ENCODE data around the gene HIPK2.

HIPK2 gene

DNA sequence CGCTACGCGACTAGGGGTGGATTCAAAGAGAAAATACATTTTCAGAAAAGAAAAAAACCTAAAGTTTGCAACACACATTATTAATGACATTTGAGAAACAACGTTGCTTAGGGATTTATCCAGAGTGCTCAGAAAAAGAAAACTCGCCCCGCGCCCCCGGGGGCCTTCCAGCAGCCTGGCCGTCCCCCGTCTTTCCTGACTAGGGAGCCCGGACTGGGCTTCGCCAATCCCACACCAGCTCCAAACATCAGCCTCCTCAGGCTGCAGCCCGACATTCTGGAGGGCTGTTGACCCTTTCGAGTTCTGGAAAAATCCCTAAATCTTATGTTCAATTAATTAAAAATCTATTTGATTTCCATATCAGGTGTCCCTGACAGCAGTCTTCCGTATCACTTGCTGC, 205.7 kb downstream of the HIPK2 start:
- no peak overlapping the region for H2BK120ac ChIP-seq (ENCODE audit: low read depth, low read length)
- H3K27ac ChIP-seq (ENCODE audit: low read depth, low read length), result no peak overlapping the region
- no CpG with 5 or more reads among the region's 15 CpGs for WGBS (ENCODE audit: extremely low coverage, insufficient coverage, low lambda C conversion rate)
- H3K4me1 ChIP-seq (ENCODE audit: control insufficient read depth, low read depth, low read length), result no peaks in the 10 kb centered on the region
- no peak overlapping the region for H2BK15ac ChIP-seq (replicated peaks; ENCODE audit: low read depth)
- DNase-seq, result no peak
- no peak overlapping the region for H3K4me2 ChIP-seq (ENCODE audit: low read length)
- H3K4ac ChIP-seq (ENCODE audit: low read depth, low read length), result no peak overlapping the region
- no peaks in the 10 kb centered on the region for H3K79me2 ChIP-seq (ENCODE audit: control insufficient read depth, insufficient read depth, low read length)
- H2BK5ac ChIP-seq (ENCODE audit: low read length), result no peak overlapping the region
- H4K5ac ChIP-seq (ENCODE audit: low read length), result no peak overlapping the region
- no peak overlapping the region for H4K8ac ChIP-seq (ENCODE audit: low read depth, low read length)
- H3K18ac ChIP-seq (ENCODE audit: low read length), result no peak overlapping the region
- no peak overlapping the region for H3K4me3 ChIP-seq (ENCODE audit: low read length)
- H3K27me3 ChIP-seq (ENCODE audit: insufficient read depth, low read length, poor library complexity), result no peaks in the 10 kb centered on the region
- H3K23ac ChIP-seq (ENCODE audit: low read length), result no peak overlapping the region
- no peak overlapping the region for H3K9ac ChIP-seq (ENCODE audit: low read length)
- no peaks in the 10 kb centered on the region for H3K79me1 ChIP-seq (ENCODE audit: low read length)
- H3K36me3 ChIP-seq (ENCODE audit: control insufficient read depth, insufficient read depth, low read length), result no peaks in the 10 kb centered on the region
- no peak overlapping the region for H3K56ac ChIP-seq (ENCODE audit: low read length)
- H2AK5ac ChIP-seq (ENCODE audit: low read length), result no peak overlapping the region

GRCh38 chr7:139571651-139572050, 206.1 kb downstream of the HIPK2 start:
- no peak overlapping the region for H3K9ac ChIP-seq (ENCODE audit: low read length)
- H3K18ac ChIP-seq (ENCODE audit: low read length), result no peak overlapping the region
- no peak overlapping the region for H3K23ac ChIP-seq (ENCODE audit: low read length)
- no peak overlapping the region for H3K56ac ChIP-seq (ENCODE audit: low read length)
- H3K4ac ChIP-seq (ENCODE audit: low read depth, low read length), result no peak overlapping the region
- no peaks in the 10 kb centered on the region for H3K4me1 ChIP-seq (ENCODE audit: control insufficient read depth, low read depth, low read length)
- no peak overlapping the region for H2BK5ac ChIP-seq (ENCODE audit: low read length)
- no peaks in the 10 kb centered on the region for H3K27me3 ChIP-seq (ENCODE audit: insufficient read depth, low read length, poor library complexity)
- no peaks in the 10 kb centered on the region for H3K79me1 ChIP-seq (ENCODE audit: low read length)
- H3K36me3 ChIP-seq (ENCODE audit: control insufficient read depth, insufficient read depth, low read length), result no peaks in the 10 kb centered on the region
- no peak overlapping the region for H2AK5ac ChIP-seq (ENCODE audit: low read length)
- H2BK15ac ChIP-seq (replicated peaks; ENCODE audit: low read depth), result no peak overlapping the region
- no peaks in the 10 kb centered on the region for H3K79me2 ChIP-seq (ENCODE audit: control insufficient read depth, insufficient read depth, low read length)
- H2BK120ac ChIP-seq (ENCODE audit: low read depth, low read length), result no peak overlapping the region
- no peak overlapping the region for H3K4me3 ChIP-seq (ENCODE audit: low read length)
- H3K27ac ChIP-seq (ENCODE audit: low read depth, low read length), result no peak overlapping the region
- WGBS (ENCODE audit: extremely low coverage, insufficient coverage, low lambda C conversion rate), result no CpG with 5 or more reads among the region's 20 CpGs
- H4K5ac ChIP-seq (ENCODE audit: low read length), result no peak overlapping the region
- no peak for DNase-seq
- H4K8ac ChIP-seq (ENCODE audit: low read depth, low read length), result no peak overlapping the region
- H3K4me2 ChIP-seq (ENCODE audit: low read length), result no peak overlapping the region

DNA sequence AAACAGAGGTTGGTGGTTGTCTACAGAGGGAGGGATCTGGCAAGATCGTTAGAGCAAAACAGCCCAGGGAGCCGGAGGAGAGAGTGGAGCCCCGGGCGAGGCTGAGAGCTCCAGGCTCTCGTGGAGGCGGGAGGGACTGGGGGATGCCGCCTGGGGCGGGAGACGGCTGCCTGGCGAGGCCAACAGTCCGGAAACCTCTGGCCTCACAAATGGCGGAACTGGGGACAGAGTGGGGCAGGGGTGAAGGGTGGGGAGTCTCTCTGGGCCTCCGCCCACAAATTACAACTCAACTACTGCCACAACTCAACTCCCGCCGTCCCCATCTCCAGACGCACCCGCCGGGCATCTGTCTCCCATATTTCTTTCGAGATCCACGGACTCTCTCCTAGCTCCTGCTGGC, 206.6 kb downstream of the HIPK2 start:
- Histone ChIP-seq H3K79me2 (ENCODE audit: control insufficient read depth, insufficient read depth, low read length) (no peaks in the 10 kb centered on the region), H3K4me2 (ENCODE audit: low read length) (no peak overlapping the region), H3K56ac (ENCODE audit: low read length) (no peak overlapping the region), H3K27ac (ENCODE audit: low read depth, low read length) (no peak overlapping the region), H3K36me3 (ENCODE audit: control insufficient read depth, insufficient read depth, low read length) (no peaks in the 10 kb centered on the region), H2BK120ac (ENCODE audit: low read depth, low read length) (no peak overlapping the region), H3K4me3 (ENCODE audit: low read length) (no peak overlapping the region), H3K9ac (ENCODE audit: low read length) (no peak overlapping the region), H3K23ac (ENCODE audit: low read length) (no peak overlapping the region), H3K4ac (ENCODE audit: low read depth, low read length) (no peak overlapping the region), H4K8ac (ENCODE audit: low read depth, low read length) (no peak overlapping the region), H3K4me1 (ENCODE audit: control insufficient read depth, low read depth, low read length) (no peaks in the 10 kb centered on the region), H2BK15ac (replicated peaks; ENCODE audit: low read depth) (no peak overlapping the region), H2BK5ac (ENCODE audit: low read length) (no peak overlapping the region), H3K18ac (ENCODE audit: low read length) (no peak overlapping the region), H2AK5ac (ENCODE audit: low read length) (no peak overlapping the region), H3K27me3 (ENCODE audit: insufficient read depth, low read length, poor library complexity) (no peaks in the 10 kb centered on the region), H3K79me1 (ENCODE audit: low read length) (no peaks in the 10 kb centered on the region), H4K5ac (ENCODE audit: low read length) (no peak overlapping the region)
- DNase-seq, result no peak
- WGBS (ENCODE audit: extremely low coverage, insufficient coverage, low lambda C conversion rate), result no CpG with 5 or more reads among the region's 20 CpGs

DNA sequence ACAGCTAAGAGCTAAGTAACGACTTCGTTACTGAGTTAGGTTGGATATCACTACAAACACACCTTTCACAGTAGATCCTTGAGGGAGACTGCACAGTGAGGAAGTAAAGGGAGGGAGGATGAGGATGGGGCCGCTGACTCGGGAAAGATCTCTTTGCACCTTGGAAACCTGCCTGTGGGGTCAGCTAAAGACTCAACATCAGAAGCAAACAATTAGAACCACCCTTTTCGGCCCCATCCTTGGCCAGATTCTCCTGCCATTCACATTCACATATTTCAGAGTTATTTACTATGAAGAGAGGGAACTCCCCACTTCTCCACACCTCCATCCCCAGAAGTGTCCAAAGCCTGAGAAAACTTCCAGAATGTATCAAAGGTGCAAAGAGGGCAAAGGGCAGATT, 207.2 kb downstream of the HIPK2 start:
- no peak overlapping the region for H3K4me2 ChIP-seq (ENCODE audit: low read length)
- no peak overlapping the region for H2BK5ac ChIP-seq (ENCODE audit: low read length)
- no peak overlapping the region for H2BK15ac ChIP-seq (replicated peaks; ENCODE audit: low read depth)
- H3K4ac ChIP-seq (ENCODE audit: low read depth, low read length), result no peak overlapping the region
- no peak overlapping the region for H3K18ac ChIP-seq (ENCODE audit: low read length)
- H4K8ac ChIP-seq (ENCODE audit: low read depth, low read length), result no peak overlapping the region
- H2AK5ac ChIP-seq (ENCODE audit: low read length), result no peak overlapping the region
- H4K5ac ChIP-seq (ENCODE audit: low read length), result no peak overlapping the region
- DNase-seq, result no peak
- H3K79me2 ChIP-seq (ENCODE audit: control insufficient read depth, insufficient read depth, low read length), result no peaks in the 10 kb centered on the region
- H3K27me3 ChIP-seq (ENCODE audit: insufficient read depth, low read length, poor library complexity), result no peaks in the 10 kb centered on the region
- H2BK120ac ChIP-seq (ENCODE audit: low read depth, low read length), result no peak overlapping the region
- H3K27ac ChIP-seq (ENCODE audit: low read depth, low read length), result no peak overlapping the region
- no peaks in the 10 kb centered on the region for H3K4me1 ChIP-seq (ENCODE audit: control insufficient read depth, low read depth, low read length)
- H3K56ac ChIP-seq (ENCODE audit: low read length), result no peak overlapping the region
- WGBS (ENCODE audit: extremely low coverage, insufficient coverage, low lambda C conversion rate), result no CpG with 5 or more reads among the region's 5 CpGs
- no peaks in the 10 kb centered on the region for H3K36me3 ChIP-seq (ENCODE audit: control insufficient read depth, insufficient read depth, low read length)
- H3K79me1 ChIP-seq (ENCODE audit: low read length), result no peaks in the 10 kb centered on the region
- H3K4me3 ChIP-seq (ENCODE audit: low read length), result no peak overlapping the region
- no peak overlapping the region for H3K9ac ChIP-seq (ENCODE audit: low read length)
- H3K23ac ChIP-seq (ENCODE audit: low read length), result no peak overlapping the region

GRCh38 chr7:139570119-139570518, 207.7 kb downstream of the HIPK2 start:
- Histone ChIP-seq H2BK15ac (replicated peaks; ENCODE audit: low read depth) (no peak overlapping the region), H3K79me2 (ENCODE audit: control insufficient read depth, insufficient read depth, low read length) (no peaks in the 10 kb centered on the region), H4K5ac (ENCODE audit: low read length) (no peak overlapping the region), H3K4me3 (ENCODE audit: low read length) (no peak overlapping the region), H3K27me3 (ENCODE audit: insufficient read depth, low read length, poor library complexity) (no peaks in the 10 kb centered on the region), H3K56ac (ENCODE audit: low read length) (no peak overlapping the region), H3K4ac (ENCODE audit: low read depth, low read length) (no peak overlapping the region), H2BK120ac (ENCODE audit: low read depth, low read length) (no peak overlapping the region), H3K23ac (ENCODE audit: low read length) (no peak overlapping the region), H3K27ac (ENCODE audit: low read depth, low read length) (no peak overlapping the region), H3K79me1 (ENCODE audit: low read length) (no peaks in the 10 kb centered on the region), H3K18ac (ENCODE audit: low read length) (no peak overlapping the region), H3K36me3 (ENCODE audit: control insufficient read depth, insufficient read depth, low read length) (no peaks in the 10 kb centered on the region), H3K4me1 (ENCODE audit: control insufficient read depth, low read depth, low read length) (no peaks in the 10 kb centered on the region), H2BK5ac (ENCODE audit: low read length) (no peak overlapping the region), H3K9ac (ENCODE audit: low read length) (no peak overlapping the region), H2AK5ac (ENCODE audit: low read length) (no peak overlapping the region), H3K4me2 (ENCODE audit: low read length) (no peak overlapping the region), H4K8ac (ENCODE audit: low read depth, low read length) (no peak overlapping the region)
- WGBS (ENCODE audit: extremely low coverage, insufficient coverage, low lambda C conversion rate), result no CpG with 5 or more reads among the region's 8 CpGs
- peak; percentile 40 for DNase-seq

DNA sequence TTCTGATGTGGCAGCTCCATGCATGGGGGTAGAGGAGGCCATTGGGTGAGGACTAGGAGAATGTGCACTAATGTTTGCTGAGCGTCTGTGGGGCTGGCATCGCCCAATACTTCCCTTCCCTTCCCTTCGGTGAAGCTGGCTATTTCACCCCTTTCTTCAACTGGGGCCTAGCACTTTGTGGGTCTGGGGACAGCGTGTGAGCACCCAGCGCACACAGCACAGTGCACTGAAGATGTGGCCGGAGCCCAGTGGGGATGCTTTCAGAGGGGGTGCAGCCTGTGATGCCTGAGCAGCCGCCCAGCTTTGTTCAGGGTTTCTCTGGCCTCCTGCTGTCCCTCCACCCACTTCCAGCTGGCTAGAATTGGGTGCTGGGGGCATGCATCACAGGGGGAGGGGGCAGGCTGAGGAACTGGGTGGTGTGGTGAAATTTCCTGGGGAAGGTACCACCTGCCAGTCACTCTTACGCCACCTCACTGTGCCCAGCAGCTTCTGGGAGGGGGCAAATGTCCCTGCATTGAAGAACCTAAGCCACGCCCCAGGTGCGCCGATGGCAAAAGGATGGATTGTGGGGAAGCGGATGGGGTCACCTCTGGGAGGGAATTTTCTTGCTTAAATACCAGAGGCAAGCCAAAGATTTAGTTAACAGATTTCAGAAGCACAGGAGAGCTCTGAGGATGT, 208.8 kb downstream of the HIPK2 start:
- no peak overlapping the region for H4K5ac ChIP-seq (ENCODE audit: low read length)
- no peak overlapping the region for H3K4me3 ChIP-seq (ENCODE audit: low read length)
- no peak overlapping the region for H3K23ac ChIP-seq (ENCODE audit: low read length)
- no peak overlapping the region for H3K18ac ChIP-seq (ENCODE audit: low read length)
- H3K4ac ChIP-seq (ENCODE audit: low read depth, low read length), result no peak overlapping the region
- no peaks in the 10 kb centered on the region for H3K4me1 ChIP-seq (ENCODE audit: control insufficient read depth, low read depth, low read length)
- no peak overlapping the region for H2BK5ac ChIP-seq (ENCODE audit: low read length)
- H2AK5ac ChIP-seq (ENCODE audit: low read length), result no peak overlapping the region
- no peak for DNase-seq
- H2BK120ac ChIP-seq (ENCODE audit: low read depth, low read length), result no peak overlapping the region
- H3K36me3 ChIP-seq (ENCODE audit: control insufficient read depth, insufficient read depth, low read length), result no peaks in the 10 kb centered on the region
- H3K79me1 ChIP-seq (ENCODE audit: low read length), result no peaks in the 10 kb centered on the region
- WGBS (ENCODE audit: extremely low coverage, insufficient coverage, low lambda C conversion rate), result no CpG with 5 or more reads among the region's 12 CpGs
- no peak overlapping the region for H4K8ac ChIP-seq (ENCODE audit: low read depth, low read length)
- no peak overlapping the region for H3K4me2 ChIP-seq (ENCODE audit: low read length)
- no peaks in the 10 kb centered on the region for H3K79me2 ChIP-seq (ENCODE audit: control insufficient read depth, insufficient read depth, low read length)
- H2BK15ac ChIP-seq (replicated peaks; ENCODE audit: low read depth), result no peak overlapping the region
- no peak overlapping the region for H3K9ac ChIP-seq (ENCODE audit: low read length)
- H3K27ac ChIP-seq (ENCODE audit: low read depth, low read length), result no peak overlapping the region
- H3K27me3 ChIP-seq (ENCODE audit: insufficient read depth, low read length, poor library complexity), result no peaks in the 10 kb centered on the region
- no peak overlapping the region for H3K56ac ChIP-seq (ENCODE audit: low read length)
